HG03565 (cell line): ENCODE data around the gene ANKHD1.
"Not testable (repeated sequence)": the region's sequence is repeated elsewhere in the genome, so short reads cannot be mapped to it uniquely, and the experiment has no call there.

Experiments
- ATAC-seq: cut with Tn5 transposase; IDR thresholded peaks from one replicate; pipeline ENCODE4 v1.9.1; 2021; ENCODE audit warnings: mild to moderate bottlenecking, moderate library complexity; ENCODE audit not compliant: unreplicated experiment

Gene ANKHD1

GRCh38 chr5:140576776-140577201, 175.2 kb downstream of the ANKHD1 start:
- no peak for ATAC-seq

GRCh38 chr5:140579188-140579747, 177.6 kb downstream of the ANKHD1 start:
- ATAC-seq, result not testable (repeated sequence)

GRCh38 chr5:140587495-140587894, 185.9 kb downstream of the ANKHD1 start:
- no peak for ATAC-seq

- ATAC-seq, result no peak
These were observed 186.9 kb downstream of the ANKHD1 start for GRCh38 chr5:140588311-140589070.
